OCI-LY3 (cell line): ENCODE data around the gene BRF1.

ENCODE experiments used
- CTCF ChIP-seq: fragments of 200-600, 300-600 bp; sonication (generic); IDR thresholded peaks from 2 replicates; pipeline ENCODE4 v1.5.1; 2014; ENCODE audit warnings: antibody characterized with exemption, low read length, low read depth
- EZH2phosphoT487 ChIP-seq: fragments of 200-600 bp; shearing (Covaris generic); IDR thresholded peaks from 2 replicates; pipeline ENCODE4 v1.6.1; 2018; ENCODE audit warnings: antibody characterized with exemption, mixed run types, low read depth

GRCh38 chr14:105331575-105332349, 31.0 kb upstream of the BRF1 start:
- no peak for TF ChIP-seq EZH2phosphoT487
- no peak for TF ChIP-seq CTCF
